Liver (tissue), 9 donors: Measurements from ENCODE around the gene TACC3. TPM values are rescaled to one million over a fixed set of nuclear protein-coding genes. Genes with fewer than 3 reads are reported as not detected.

Experiments used
- DNase-seq: peaks from one replicate; pipeline ENCODE4 v3.0.0-alpha.2; 2017; ENCODE audit warnings: low spot score
- H3K27ac ChIP-seq, 2 donors: one replicate each; pipeline ENCODE4 v1.7.0; 2013; ENCODE audit warnings: inconsistent platforms in 2 of 2, low read length in 2 of 2, control low read depth in 1 of 2, low read depth in 1 of 2, mild to moderate bottlenecking in 1 of 2
- H3K27me3 ChIP-seq, 4 donors: one replicate each; pipeline versions ENCODE4 v1.6.1 to v1.7.0; 2013; ENCODE audit warnings: low read length in 3 of 4, inconsistent platforms in 1 of 4, mild to moderate bottlenecking in 1 of 4, moderate library complexity in 1 of 4; ENCODE audit not compliant: control insufficient read depth in 4 of 4, insufficient read depth in 4 of 4
- H3K36me3 ChIP-seq, 4 donors: one replicate each; pipeline versions ENCODE4 v1.6.1 to v1.7.0; 2013; ENCODE audit warnings: low read length in 3 of 4, mild to moderate bottlenecking in 3 of 4, low read depth in 1 of 4, moderate library complexity in 1 of 4; ENCODE audit not compliant: control insufficient read depth in 4 of 4, insufficient read depth in 3 of 4
- H3K4me1 ChIP-seq, 4 donors: one replicate each; pipeline versions ENCODE4 v1.6.1 to v1.7.0; 2013; ENCODE audit warnings: low read length in 3 of 4, mild to moderate bottlenecking in 3 of 4, moderate library complexity in 1 of 4; ENCODE audit not compliant: control insufficient read depth in 4 of 4, insufficient read depth in 4 of 4
- H3K4me3 ChIP-seq, 3 donors: one replicate each; pipeline versions ENCODE4 v1.6.1 to v1.7.0; 2013; ENCODE audit warnings: low read length in 3 of 3, control low read depth in 1 of 3, low read depth in 1 of 3, mild to moderate bottlenecking in 1 of 3
- H3K9ac ChIP-seq, 2 donors: one replicate each; pipeline ENCODE4 v1.7.0; 2013; ENCODE audit warnings: low read length in 2 of 2, mild to moderate bottlenecking in 2 of 2, moderate library complexity in 2 of 2, control low read depth in 1 of 2, low read depth in 1 of 2
- H3K9me3 ChIP-seq, 4 donors: one replicate each; pipeline versions ENCODE4 v1.6.1 to v1.7.0; 2013; ENCODE audit warnings: low read length in 3 of 4; ENCODE audit not compliant: control insufficient read depth in 4 of 4
- EGR1 ChIP-seq, 2 donors: IDR thresholded peaks; 2 replicates each; pipeline ENCODE4 v1.6.1; 2016 to 2018; ENCODE audit warnings: antibody characterized with exemption in 2 of 2, low read depth in 2 of 2
- FOXA1 ChIP-seq: IDR thresholded peaks from 2 replicates; pipeline ENCODE4 v1.6.1; 2016; ENCODE audit warnings: antibody characterized with exemption
- FOXA2 ChIP-seq: IDR thresholded peaks from 2 replicates; pipeline ENCODE4 v1.6.1; 2016; ENCODE audit warnings: antibody characterized with exemption
- GABPA ChIP-seq, 2 donors: IDR thresholded peaks in 1 of 2; conservative IDR thresholded peaks in 1 of 2; 2 replicates each; pipeline ENCODE4 v1.6.1; 2016; ENCODE audit warnings: antibody characterized with exemption in 2 of 2, mild to moderate bottlenecking in 1 of 2, moderate library complexity in 1 of 2
- HNF4A ChIP-seq, 2 donors: conservative IDR thresholded peaks; 2 replicates each; pipeline ENCODE4 v1.6.1; 2016; ENCODE audit warnings: antibody characterized with exemption in 2 of 2, mild to moderate bottlenecking in 2 of 2
- HNF4G ChIP-seq: IDR thresholded peaks from 2 replicates; pipeline ENCODE4 v1.6.1; 2016; ENCODE audit warnings: antibody characterized with exemption
- JUND ChIP-seq, 2 donors: IDR thresholded peaks; 2 replicates each; pipeline ENCODE4 v1.6.1; 2016; ENCODE audit warnings: antibody characterized with exemption in 2 of 2
- NR2F2 ChIP-seq: IDR thresholded peaks from 2 replicates; pipeline ENCODE4 v1.6.1; 2016; ENCODE audit warnings: antibody characterized with exemption
- RAD21 ChIP-seq, 2 donors: IDR thresholded peaks; 2 replicates each; pipeline ENCODE4 v1.6.1; 2016; ENCODE audit warnings: antibody characterized with exemption in 2 of 2, mild to moderate bottlenecking in 2 of 2
- RXRA ChIP-seq, 2 donors: IDR thresholded peaks; 2 replicates each; pipeline ENCODE4 v1.6.1; 2017 to 2018; ENCODE audit warnings: antibody characterized with exemption in 2 of 2, mild to moderate bottlenecking in 1 of 2
- SP1 ChIP-seq: IDR thresholded peaks from 2 replicates; pipeline ENCODE4 v1.6.1; 2018; ENCODE audit warnings: antibody characterized with exemption, mild to moderate bottlenecking
- TAF1 ChIP-seq: conservative IDR thresholded peaks from 2 replicates; pipeline ENCODE4 v1.6.1; 2016; ENCODE audit warnings: antibody characterized with exemption, mild to moderate bottlenecking
- YY1 ChIP-seq: IDR thresholded peaks from 2 replicates; pipeline ENCODE4 v1.6.1; 2016; ENCODE audit warnings: antibody characterized with exemption, mild to moderate bottlenecking
- WGBS: extraction: QIAGEN DNeasy Blood & Tissue Kit; methylation state at CpG from one replicate; pipeline ENCODE4 v1.1.7; 2013; 5-methylcytosine and 5-hydroxymethylcytosine counted together
- polyA plus RNA-seq, 2 donors: library from polyadenylated mRNA; stranded (reverse) in 1 of 2; unstranded in 1 of 2; fragments of 200-250 nt in 1 of 2; fragments of >200 nt in 1 of 2; fragmentation: Nextera tagmentation in 1 of 2; extraction: Ambion mirVana in 1 of 2; gene quantifications; one replicate each; pipeline versions ENCODE4 v1.2.1 to v1.2.3, GENCODE V29; 2013 to 2015
- total RNA-seq, 2 donors: library from RNA; depleted of rRNA; stranded (reverse); fragments of >200 nt; gene quantifications; one replicate each; pipeline ENCODE4 v1.2.3, GENCODE V29; 2014
- TF ChIP-seq, protein P1 (sequence below): IDR thresholded peaks from 2 replicates; pipeline ENCODE4 v1.6.1; 2016; ENCODE audit warnings: antibody characterized with exemption
- TF ChIP-seq, protein P2 (sequence below): IDR thresholded peaks from 2 replicates; pipeline ENCODE4 v1.6.1; 2016; ENCODE audit warnings: antibody characterized with exemption
- TF ChIP-seq, protein P3 (sequence below): fragments of 150-350 bp; IDR thresholded peaks from 2 replicates; pipeline ENCODE4 v1.5.1; 2017; ENCODE audit warnings: improper control_type of control experiment, low read depth, low read length; ENCODE audit not compliant: missing input control
- TF ChIP-seq, protein P4 (sequence below): IDR thresholded peaks from 2 replicates; pipeline ENCODE4 v1.6.1; 2016; ENCODE audit warnings: antibody characterized with exemption, mild to moderate bottlenecking
- TF ChIP-seq, protein P5 (sequence below): IDR thresholded peaks from 2 replicates; pipeline ENCODE4 v1.6.1; 2016; ENCODE audit warnings: antibody characterized with exemption
- donor health status: healthy.
- donor health status: healthy.
- donor health status: healthy.
- donor health status: healthy.
- donor health status: healthy.

TACC3 gene
- total and polyA plus RNA-seq, 4 donors, result 1.4 to 38.9 (median 5.5) TPM

DNA sequence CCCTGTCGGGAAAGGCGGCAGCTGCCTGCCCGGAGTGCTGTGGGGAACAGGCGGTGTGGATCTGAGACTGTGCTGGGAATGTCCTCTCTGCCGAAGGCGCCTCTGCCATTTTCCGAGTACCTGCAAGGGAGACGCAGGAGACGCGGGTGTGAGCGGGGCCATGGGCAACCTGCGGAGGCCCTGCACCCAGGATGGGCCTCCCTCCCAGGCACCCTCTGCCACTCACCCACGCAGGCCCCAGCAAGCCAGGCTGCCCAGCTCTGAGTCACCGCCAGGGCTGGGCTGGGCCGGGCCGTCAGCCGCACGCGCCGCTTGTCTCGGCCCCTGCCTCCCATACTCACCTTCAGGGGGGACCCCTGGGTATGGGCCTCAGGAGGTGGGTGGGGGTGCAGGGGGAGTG is 68.2 kb downstream of the TACC3 start:
- H3K4me3 ChIP-seq, result no peak overlapping the region

More for the DNA sequence above, 68.2 kb downstream of the TACC3 start:
- TF ChIP-seq, protein P1, sequence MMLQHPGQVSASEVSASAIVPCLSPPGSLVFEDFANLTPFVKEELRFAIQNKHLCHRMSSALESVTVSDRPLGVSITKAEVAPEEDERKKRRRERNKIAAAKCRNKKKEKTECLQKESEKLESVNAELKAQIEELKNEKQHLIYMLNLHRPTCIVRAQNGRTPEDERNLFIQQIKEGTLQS, result no peak
- TF ChIP-seq HNF4G (no peak), SP1 (no peak), FOXA2 (no peak), FOXA1 (no peak), GABPA (IDR thresholded peaks at IDR 0.05 in 1 of 2, conservative IDR thresholded peaks at IDR 0.05 in 1 of 2) (no peak), NR2F2 (no peak), HNF4A (conservative IDR thresholded peaks at IDR 0.05) (no peak), JUND (IDR thresholded peaks at IDR 0.05) (no peak), RXRA (IDR thresholded peaks at IDR 0.05) (no peak), YY1 (no peak), TAF1 (no peak), EGR1 (IDR thresholded peaks at IDR 0.05; ENCODE audit: low read depth in 2 of 2) (no peak), RAD21 (IDR thresholded peaks at IDR 0.05) (no peak)
- TF ChIP-seq, protein P2, sequence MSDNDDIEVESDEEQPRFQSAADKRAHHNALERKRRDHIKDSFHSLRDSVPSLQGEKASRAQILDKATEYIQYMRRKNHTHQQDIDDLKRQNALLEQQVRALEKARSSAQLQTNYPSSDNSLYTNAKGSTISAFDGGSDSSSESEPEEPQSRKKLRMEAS, result no peak
- TF ChIP-seq, protein P3, sequence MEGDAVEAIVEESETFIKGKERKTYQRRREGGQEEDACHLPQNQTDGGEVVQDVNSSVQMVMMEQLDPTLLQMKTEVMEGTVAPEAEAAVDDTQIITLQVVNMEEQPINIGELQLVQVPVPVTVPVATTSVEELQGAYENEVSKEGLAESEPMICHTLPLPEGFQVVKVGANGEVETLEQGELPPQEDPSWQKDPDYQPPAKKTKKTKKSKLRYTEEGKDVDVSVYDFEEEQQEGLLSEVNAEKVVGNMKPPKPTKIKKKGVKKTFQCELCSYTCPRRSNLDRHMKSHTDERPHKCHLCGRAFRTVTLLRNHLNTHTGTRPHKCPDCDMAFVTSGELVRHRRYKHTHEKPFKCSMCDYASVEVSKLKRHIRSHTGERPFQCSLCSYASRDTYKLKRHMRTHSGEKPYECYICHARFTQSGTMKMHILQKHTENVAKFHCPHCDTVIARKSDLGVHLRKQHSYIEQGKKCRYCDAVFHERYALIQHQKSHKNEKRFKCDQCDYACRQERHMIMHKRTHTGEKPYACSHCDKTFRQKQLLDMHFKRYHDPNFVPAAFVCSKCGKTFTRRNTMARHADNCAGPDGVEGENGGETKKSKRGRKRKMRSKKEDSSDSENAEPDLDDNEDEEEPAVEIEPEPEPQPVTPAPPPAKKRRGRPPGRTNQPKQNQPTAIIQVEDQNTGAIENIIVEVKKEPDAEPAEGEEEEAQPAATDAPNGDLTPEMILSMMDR, result no peak
- TF ChIP-seq, protein P4, sequence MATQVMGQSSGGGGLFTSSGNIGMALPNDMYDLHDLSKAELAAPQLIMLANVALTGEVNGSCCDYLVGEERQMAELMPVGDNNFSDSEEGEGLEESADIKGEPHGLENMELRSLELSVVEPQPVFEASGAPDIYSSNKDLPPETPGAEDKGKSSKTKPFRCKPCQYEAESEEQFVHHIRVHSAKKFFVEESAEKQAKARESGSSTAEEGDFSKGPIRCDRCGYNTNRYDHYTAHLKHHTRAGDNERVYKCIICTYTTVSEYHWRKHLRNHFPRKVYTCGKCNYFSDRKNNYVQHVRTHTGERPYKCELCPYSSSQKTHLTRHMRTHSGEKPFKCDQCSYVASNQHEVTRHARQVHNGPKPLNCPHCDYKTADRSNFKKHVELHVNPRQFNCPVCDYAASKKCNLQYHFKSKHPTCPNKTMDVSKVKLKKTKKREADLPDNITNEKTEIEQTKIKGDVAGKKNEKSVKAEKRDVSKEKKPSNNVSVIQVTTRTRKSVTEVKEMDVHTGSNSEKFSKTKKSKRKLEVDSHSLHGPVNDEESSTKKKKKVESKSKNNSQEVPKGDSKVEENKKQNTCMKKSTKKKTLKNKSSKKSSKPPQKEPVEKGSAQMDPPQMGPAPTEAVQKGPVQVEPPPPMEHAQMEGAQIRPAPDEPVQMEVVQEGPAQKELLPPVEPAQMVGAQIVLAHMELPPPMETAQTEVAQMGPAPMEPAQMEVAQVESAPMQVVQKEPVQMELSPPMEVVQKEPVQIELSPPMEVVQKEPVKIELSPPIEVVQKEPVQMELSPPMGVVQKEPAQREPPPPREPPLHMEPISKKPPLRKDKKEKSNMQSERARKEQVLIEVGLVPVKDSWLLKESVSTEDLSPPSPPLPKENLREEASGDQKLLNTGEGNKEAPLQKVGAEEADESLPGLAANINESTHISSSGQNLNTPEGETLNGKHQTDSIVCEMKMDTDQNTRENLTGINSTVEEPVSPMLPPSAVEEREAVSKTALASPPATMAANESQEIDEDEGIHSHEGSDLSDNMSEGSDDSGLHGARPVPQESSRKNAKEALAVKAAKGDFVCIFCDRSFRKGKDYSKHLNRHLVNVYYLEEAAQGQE, result no peak
- TF ChIP-seq, protein P5, sequence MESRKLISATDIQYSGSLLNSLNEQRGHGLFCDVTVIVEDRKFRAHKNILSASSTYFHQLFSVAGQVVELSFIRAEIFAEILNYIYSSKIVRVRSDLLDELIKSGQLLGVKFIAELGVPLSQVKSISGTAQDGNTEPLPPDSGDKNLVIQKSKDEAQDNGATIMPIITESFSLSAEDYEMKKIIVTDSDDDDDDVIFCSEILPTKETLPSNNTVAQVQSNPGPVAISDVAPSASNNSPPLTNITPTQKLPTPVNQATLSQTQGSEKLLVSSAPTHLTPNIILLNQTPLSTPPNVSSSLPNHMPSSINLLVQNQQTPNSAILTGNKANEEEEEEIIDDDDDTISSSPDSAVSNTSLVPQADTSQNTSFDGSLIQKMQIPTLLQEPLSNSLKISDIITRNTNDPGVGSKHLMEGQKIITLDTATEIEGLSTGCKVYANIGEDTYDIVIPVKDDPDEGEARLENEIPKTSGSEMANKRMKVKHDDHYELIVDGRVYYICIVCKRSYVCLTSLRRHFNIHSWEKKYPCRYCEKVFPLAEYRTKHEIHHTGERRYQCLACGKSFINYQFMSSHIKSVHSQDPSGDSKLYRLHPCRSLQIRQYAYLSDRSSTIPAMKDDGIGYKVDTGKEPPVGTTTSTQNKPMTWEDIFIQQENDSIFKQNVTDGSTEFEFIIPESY, result no peak
- WGBS, result 93% methylated on average over 21 of the region's 21 CpGs
- H3K36me3 ChIP-seq, result no peaks in the 10 kb centered on the region
- H3K9ac ChIP-seq, result no peak overlapping the region
- no peaks in the 10 kb centered on the region for H3K9me3 ChIP-seq
- H3K27me3 ChIP-seq, result no peaks in the 10 kb centered on the region
- DNase-seq, result no peak
- no peak overlapping the region for H3K27ac ChIP-seq
- peaks cover 3 to 18% (median 13%) of the 10 kb centered on the region in 4 donors for H3K4me1 ChIP-seq
